GM23338 (cell line): Measurements from ENCODE around the gene ITPR2. TPM values are rescaled to one million over a fixed set of nuclear protein-coding genes. Genes with fewer than 3 reads are reported as not detected.

Experiments used
- ATAC-seq: fragments of 200-7000 bp; cut with Tn5 transposase; 3 replicates; pipeline ENCODE4 v1.9.1; 2020
- DNase-seq: peaks from one replicate; pipeline ENCODE4 v3.0.0-alpha.2; 2015; ENCODE audit warnings: low spot score
- H2AFZ ChIP-seq: fragments of 200-600 bp; sonication (generic); 2 replicates; pipeline ENCODE4 v1.8.0; 2016; ENCODE audit warnings: antibody characterized with exemption, mild to moderate bottlenecking, moderate library complexity
- H3F3A ChIP-seq: fragments of 200-600 bp; sonication (generic); replicated peaks from 2 replicates; pipeline ENCODE4 v1.8.0; 2017; ENCODE audit warnings: antibody characterized with exemption, mixed run types, low read depth
- H3K27ac ChIP-seq: fragments of 200-600 bp; sonication (generic); 2 replicates; pipeline ENCODE4 v1.6.1; 2016; ENCODE audit warnings: low read depth
- H3K27me3 ChIP-seq: fragments of 200-600 bp; sonication (generic); 2 replicates; pipeline ENCODE4 v1.8.0; 2016; ENCODE audit warnings: mild to moderate bottlenecking, mixed run types, moderate library complexity; ENCODE audit not compliant: insufficient read depth
- H3K36me3 ChIP-seq: fragments of 200-600 bp; sonication (generic); 2 replicates; pipeline ENCODE4 v1.8.0; 2016; ENCODE audit warnings: mild to moderate bottlenecking; ENCODE audit not compliant: insufficient read depth
- H3K4me1 ChIP-seq: fragments of 200-600 bp; sonication (generic); 2 replicates; pipeline ENCODE4 v1.8.0; 2016; ENCODE audit warnings: mild to moderate bottlenecking, moderate library complexity; ENCODE audit not compliant: insufficient read depth
- H3K4me2 ChIP-seq: fragments of 200-600 bp; sonication (generic); 2 replicates; pipeline ENCODE4 v1.7.1; 2017; ENCODE audit warnings: mixed run types
- H3K4me3 ChIP-seq: fragments of 200-600 bp; sonication (generic); 2 replicates; pipeline ENCODE4 v1.6.1; 2016; ENCODE audit warnings: mixed run types
- H3K79me2 ChIP-seq: fragments of 200-600 bp; sonication (generic); replicated peaks from 2 replicates; pipeline ENCODE4 v1.8.0; 2017; ENCODE audit warnings: mild to moderate bottlenecking; ENCODE audit not compliant: insufficient read depth
- H3K9me2 ChIP-seq: fragments of 200-600 bp; sonication (generic); 2 replicates; pipeline ENCODE4 v1.8.0; 2017; ENCODE audit not compliant: insufficient read depth
- H4K20me1 ChIP-seq: fragments of 200-600 bp; sonication (generic); replicated peaks from 2 replicates; pipeline ENCODE4 v1.8.0; 2017; ENCODE audit warnings: mild to moderate bottlenecking; ENCODE audit not compliant: insufficient read depth
- H3K27ac Mint-ChIP-seq: 2 replicates; pipeline ENCODE4 v1.8.0; 2020; ENCODE audit warnings: inconsistent platforms, mild to moderate bottlenecking, moderate library complexity, mixed read lengths
- H3K27me3 Mint-ChIP-seq: 3 replicates; pipeline ENCODE4 v1.8.0; 2022; ENCODE audit warnings: low read depth, mild to moderate bottlenecking, moderate library complexity, mixed read lengths, inconsistent platforms; ENCODE audit not compliant: insufficient read depth, poor library complexity
- H3K36me3 Mint-ChIP-seq: 3 replicates; pipeline ENCODE4 v1.8.0; 2021; ENCODE audit warnings: low read depth, mild to moderate bottlenecking, inconsistent platforms, moderate library complexity, mixed read lengths
- H3K4me1 Mint-ChIP-seq: 3 replicates; pipeline ENCODE4 v1.8.0; 2020; ENCODE audit warnings: mild to moderate bottlenecking, inconsistent platforms, mixed read lengths
- H3K4me3 Mint-ChIP-seq: 3 replicates; pipeline ENCODE4 v1.8.0; 2021; ENCODE audit warnings: moderate library complexity, mild to moderate bottlenecking, inconsistent platforms, mixed read lengths
- H3K9me3 Mint-ChIP-seq: 3 replicates; pipeline ENCODE4 v1.8.0; 2020; ENCODE audit warnings: moderate library complexity, mild to moderate bottlenecking, inconsistent platforms, mixed read lengths
- CREB1 ChIP-seq: fragments of 250-450 bp; sonication (Bioruptor Pico); IDR thresholded peaks from 2 replicates; pipeline ENCODE4 v1.5.0; 2020; ENCODE audit warnings: low read depth, mild to moderate bottlenecking, moderate library complexity
- CTCF ChIP-seq, 2 experiments: fragments of 200-600 bp in 1 of 2; sonication (generic) in 1 of 2; conservative IDR thresholded peaks; 2 replicates each; pipeline versions ENCODE4 v1.5.1 to v1.6.1; 2016 to 2017; ENCODE audit warnings: antibody characterized with exemption in 2 of 2, low read depth in 2 of 2, mild to moderate bottlenecking in 2 of 2, moderate library complexity in 1 of 2
- ETS1 ChIP-seq: IDR thresholded peaks from 2 replicates; pipeline ENCODE4 v1.6.1; 2016; ENCODE audit warnings: antibody characterized with exemption
- EZH2 ChIP-seq: fragments of 200-600 bp; sonication (generic); IDR thresholded peaks from one replicate; pipeline ENCODE4 v1.8.0; 2017; ENCODE audit warnings: antibody characterized with exemption, mild to moderate bottlenecking, low read depth; ENCODE audit not compliant: unreplicated experiment
- EZH2phosphoT487 ChIP-seq: fragments of 200-600 bp; sonication (generic); IDR thresholded peaks from one replicate; pipeline ENCODE4 v1.8.1; 2018; ENCODE audit warnings: antibody characterized with exemption; ENCODE audit not compliant: unreplicated experiment
- JUNB ChIP-seq: IDR thresholded peaks from one replicate; pipeline ENCODE4 v1.6.1; 2016; ENCODE audit warnings: antibody characterized with exemption; ENCODE audit not compliant: unreplicated experiment
- NANOG ChIP-seq: IDR thresholded peaks from 2 replicates; pipeline ENCODE4 v1.6.1; 2016; ENCODE audit warnings: antibody characterized with exemption, borderline replicate concordance
- POLR2AphosphoS5 ChIP-seq: IDR thresholded peaks from 2 replicates; pipeline ENCODE4 v1.6.1; 2016; ENCODE audit warnings: antibody characterized with exemption, low read depth
- ZNF114 ChIP-seq: fragments of 250-450 bp; sonication (Bioruptor Pico); IDR thresholded peaks from 2 replicates; pipeline ENCODE4 v1.5.0; 2020; ENCODE audit warnings: mild to moderate bottlenecking, moderate library complexity
- ZNF331 ChIP-seq: fragments of 250-450 bp; sonication (Bioruptor Pico); IDR thresholded peaks from 2 replicates; pipeline ENCODE4 v1.5.0; 2020; ENCODE audit warnings: low read depth, mild to moderate bottlenecking, moderate library complexity
- polyA plus RNA-seq: library from polyadenylated mRNA; unstranded; fragments of >200 nt; fragmentation: Nextera tagmentation; extraction: Ambion mirVana; gene quantifications from 2 replicates; pipeline ENCODE4 v1.2.1, GENCODE V29; 2016
- total RNA-seq: library from RNA; depleted of rRNA; stranded (reverse); fragments of >200 nt; shearing (Covaris generic); gene quantifications from 2 replicates; pipeline ENCODE4 v1.2.3, GENCODE V29; 2014

Gene ITPR2
- total and polyA plus RNA-seq, 2 experiments from 2014 or later, result 44.5 to 65.2 TPM

- Histone ChIP-seq H3K4me1 (no peaks in the 10 kb centered on the region), H4K20me1 (no peaks in the 10 kb centered on the region), H3K4me2 (no peak overlapping the region), H3K27me3 (no peaks in the 10 kb centered on the region), H3K4me3 (no peak overlapping the region), H3K36me3 (no peaks in the 10 kb centered on the region), H3F3A (no peaks in the 10 kb centered on the region), H3K27ac (no peak overlapping the region), H2AFZ (no peak overlapping the region), H3K9me2 (no peaks in the 10 kb centered on the region), H3K79me2 (no peaks in the 10 kb centered on the region)
- Mint-ChIP-seq H3K36me3 (peaks cover 25% of the 10 kb centered on the region), H3K27me3 (peaks cover 5% of the 10 kb centered on the region), H3K4me3 (no peak overlapping the region), H3K4me1 (peaks cover 6% of the 10 kb centered on the region; the same call in 2 of the 3 replicates), H3K27ac (no peak overlapping the region), H3K9me3 (peaks cover 17% of the 10 kb centered on the region)
- DNase-seq (no peak), ATAC-seq (no peak)
- TF ChIP-seq EZH2, result no peak
- TF ChIP-seq ZNF114 (CRISPR knock-in tag), result no peak
- no peak for TF ChIP-seq JUNB
- TF ChIP-seq ZNF331 (CRISPR knock-in tag), result no peak
- no peak for TF ChIP-seq CREB1 (CRISPR knock-in tag)
- no peak for TF ChIP-seq EZH2phosphoT487
- no peak for TF ChIP-seq ETS1
Observed at GRCh38 chr12:26528943-26529342, 304.1 kb downstream of the ITPR2 start.

- H4K20me1 ChIP-seq, result no peaks in the 10 kb centered on the region
- TF ChIP-seq EZH2 (no peak), POLR2AphosphoS5 (no peak)
- H3K36me3 ChIP-seq, result no peaks in the 10 kb centered on the region
- Mint-ChIP-seq H3K4me3 (no peak overlapping the region), H3K27ac (no peak overlapping the region), H3K4me1 (peaks cover 15% of the 10 kb centered on the region), H3K36me3 (peaks cover 29% of the 10 kb centered on the region), H3K9me3 (peaks cover 17% of the 10 kb centered on the region), H3K27me3 (peaks cover 5% of the 10 kb centered on the region)
- H3K4me2 ChIP-seq, result no peak overlapping the region
- H3K27ac ChIP-seq, result no peak overlapping the region
- H3K4me3 ChIP-seq, result no peak overlapping the region
- no peaks in the 10 kb centered on the region for H3F3A ChIP-seq
- H3K27me3 ChIP-seq, result no peaks in the 10 kb centered on the region
- H3K79me2 ChIP-seq, result no peaks in the 10 kb centered on the region
- no peak for ATAC-seq
- H3K4me1 ChIP-seq, result no peaks in the 10 kb centered on the region
- no peak for DNase-seq
- no peak overlapping the region for H2AFZ ChIP-seq
- H3K9me2 ChIP-seq, result no peaks in the 10 kb centered on the region
Observed at GRCh38 chr12:26527682-26528081, 305.3 kb downstream of the ITPR2 start.

GRCh38 chr12:26524862-26525465 lies 308.0 kb downstream of the ITPR2 start:
- Histone ChIP-seq H2AFZ (no peak overlapping the region), H3K4me1 (no peaks in the 10 kb centered on the region), H3K4me2 (no peak overlapping the region), H3K4me3 (no peak overlapping the region), H3K27ac (no peak overlapping the region), H3K9me2 (no peaks in the 10 kb centered on the region), H4K20me1 (no peaks in the 10 kb centered on the region), H3K27me3 (no peaks in the 10 kb centered on the region), H3K36me3 (no peaks in the 10 kb centered on the region), H3F3A (no peaks in the 10 kb centered on the region), H3K79me2 (no peaks in the 10 kb centered on the region)
- H3K4me1 Mint-ChIP-seq, result peaks cover 14% of the 10 kb centered on the region
- peaks cover 5% of the 10 kb centered on the region for H3K27me3 Mint-ChIP-seq
- H3K36me3 Mint-ChIP-seq, result peaks cover 31% of the 10 kb centered on the region
- H3K4me3 Mint-ChIP-seq, result no peak overlapping the region
- no peak for ATAC-seq
- DNase-seq, result peak; percentile 46
- H3K27ac Mint-ChIP-seq, result no peak overlapping the region
- TF ChIP-seq ETS1 (no peak), CTCF (conservative IDR thresholded peaks at IDR 0.05; ENCODE audit: low read depth in 2 of 2) (peak; percentile 70 to 86), CREB1 (CRISPR knock-in tag) (no peak), NANOG (no peak), ZNF331 (CRISPR knock-in tag) (no peak)
- H3K9me3 Mint-ChIP-seq, result peaks cover 17% of the 10 kb centered on the region
